Suppressor macrophage treated with lipopolysaccharide for 4 hours (primary cell): ENCODE data around the gene BHLHE41.

Source experiments
- DNase-seq: peaks from one replicate; pipeline ENCODE4 v3.0.0-alpha.2; 2020

The BHLHE41 gene

DNA sequence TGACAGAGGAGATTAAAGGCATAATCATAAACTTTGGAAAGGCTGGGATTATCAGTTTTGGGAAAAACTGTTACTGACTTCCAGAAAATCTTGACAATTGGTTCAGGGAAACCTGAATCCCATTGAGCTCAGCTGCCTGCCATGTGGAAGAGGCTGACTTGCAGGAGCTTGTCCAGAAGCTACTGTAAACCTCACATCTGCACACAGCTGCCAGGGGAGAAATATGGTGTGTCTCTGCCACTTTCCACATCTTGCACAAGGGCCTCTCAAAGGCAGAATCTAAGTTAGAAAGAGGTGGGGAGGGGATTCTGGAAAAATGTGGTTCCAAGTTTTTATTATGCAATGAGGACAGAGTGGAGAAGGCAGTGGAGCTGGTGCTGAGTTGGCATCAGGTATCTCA is 8.7 kb upstream of the BHLHE41 start:
- DNase-seq: no peak

DNA sequence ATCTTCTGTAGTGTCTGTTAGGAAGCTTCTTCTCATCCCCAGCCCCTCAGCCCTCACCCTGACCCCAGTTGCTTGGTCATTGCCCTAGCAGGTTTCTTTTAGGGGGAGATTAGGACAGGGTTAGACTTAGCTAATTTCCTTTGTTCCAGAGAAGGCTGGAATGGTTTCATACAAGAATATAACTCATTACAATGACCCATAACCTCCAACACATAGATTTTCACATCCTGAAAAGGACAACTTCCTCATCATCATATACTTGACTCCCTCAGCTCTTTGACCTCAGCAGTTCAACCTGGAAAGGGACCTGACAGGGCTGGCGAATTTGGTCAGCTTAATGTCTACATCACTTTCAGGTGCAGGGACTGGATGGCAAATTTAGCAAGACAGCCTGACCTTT is 8.0 kb upstream of the BHLHE41 start:
- peak; percentile 31 for DNase-seq

DNA sequence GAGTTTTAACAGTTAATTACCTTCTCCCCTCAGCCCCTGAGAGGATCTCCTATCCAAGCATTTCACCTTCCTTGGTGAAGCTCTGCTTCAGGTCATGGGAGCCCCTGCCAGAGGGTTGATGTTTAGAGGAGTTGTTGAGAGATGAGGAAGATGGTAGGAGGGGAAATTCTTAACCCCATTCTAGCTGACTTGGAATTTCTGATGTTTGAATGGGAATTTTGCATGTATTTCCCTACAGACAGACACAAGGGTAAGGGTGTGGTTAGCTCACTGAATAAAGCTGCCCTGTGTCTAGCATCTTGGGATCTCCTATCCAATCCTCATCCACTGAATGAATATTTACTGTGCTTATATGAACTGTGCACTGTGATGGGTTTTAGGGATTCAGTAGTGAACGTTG is 7.1 kb upstream of the BHLHE41 start:
- DNase-seq: no peak

DNA sequence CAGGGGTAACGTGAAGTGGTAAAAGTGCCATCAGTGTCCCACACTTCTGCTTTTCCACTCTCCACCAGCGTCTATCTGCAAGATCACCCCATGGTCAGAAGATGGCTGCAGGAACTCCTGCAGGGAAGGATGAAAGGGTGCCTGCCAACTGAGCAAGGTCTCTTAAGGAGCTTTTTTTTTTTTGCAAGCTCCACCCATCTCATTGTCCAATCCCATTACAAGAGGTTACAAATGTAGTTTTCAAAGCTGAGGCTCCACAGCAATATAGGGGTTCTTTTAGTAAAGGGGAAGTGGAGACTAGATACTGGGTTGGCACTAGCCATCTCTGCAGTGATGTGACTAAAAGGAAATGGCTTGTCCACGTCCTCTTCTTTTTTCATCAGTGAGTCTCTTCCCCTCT is 5.9 kb upstream of the BHLHE41 start:
- peak; percentile 37 for DNase-seq

DNA sequence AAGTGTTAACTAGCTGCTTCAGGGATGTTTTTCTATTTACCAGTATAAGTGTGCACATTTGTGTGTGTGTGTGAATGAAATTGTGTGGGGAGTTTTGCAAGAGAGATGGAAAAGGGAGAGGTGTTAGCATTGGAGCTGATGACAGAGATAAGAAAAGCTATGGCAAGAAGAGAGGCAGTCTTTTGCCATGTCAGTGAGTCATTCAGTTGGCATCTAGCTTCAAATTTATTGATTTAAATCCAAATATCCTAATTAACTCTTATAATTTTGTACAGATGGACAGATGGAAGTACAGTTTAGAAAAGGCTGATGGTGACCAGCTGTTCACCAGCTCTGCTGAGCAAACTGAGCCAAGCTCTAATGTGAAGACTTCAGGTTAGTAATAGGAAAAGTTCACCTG is 3.3 kb upstream of the BHLHE41 start:
- DNase-seq: no peak

DNA sequence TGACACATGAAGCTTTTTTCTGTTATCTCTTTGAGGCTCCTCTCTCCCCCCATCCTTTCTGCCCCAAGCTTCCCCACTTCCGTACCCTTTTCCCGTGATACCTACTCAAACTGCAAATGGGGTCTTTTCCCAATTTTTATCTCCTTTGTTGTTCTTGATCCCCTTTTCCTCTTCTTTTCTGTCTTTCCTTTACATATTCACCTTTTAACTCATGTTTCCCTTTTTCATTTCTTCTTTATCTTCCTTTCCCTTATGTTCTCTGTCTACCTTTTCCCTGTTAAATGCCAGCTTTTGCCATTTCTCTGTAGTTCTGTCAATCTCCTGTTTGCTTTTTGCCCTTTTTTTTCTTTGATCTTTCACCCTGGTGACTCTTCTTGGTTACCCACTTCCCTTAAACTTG is 2.6 kb upstream of the BHLHE41 start:
- no peak for DNase-seq

DNA sequence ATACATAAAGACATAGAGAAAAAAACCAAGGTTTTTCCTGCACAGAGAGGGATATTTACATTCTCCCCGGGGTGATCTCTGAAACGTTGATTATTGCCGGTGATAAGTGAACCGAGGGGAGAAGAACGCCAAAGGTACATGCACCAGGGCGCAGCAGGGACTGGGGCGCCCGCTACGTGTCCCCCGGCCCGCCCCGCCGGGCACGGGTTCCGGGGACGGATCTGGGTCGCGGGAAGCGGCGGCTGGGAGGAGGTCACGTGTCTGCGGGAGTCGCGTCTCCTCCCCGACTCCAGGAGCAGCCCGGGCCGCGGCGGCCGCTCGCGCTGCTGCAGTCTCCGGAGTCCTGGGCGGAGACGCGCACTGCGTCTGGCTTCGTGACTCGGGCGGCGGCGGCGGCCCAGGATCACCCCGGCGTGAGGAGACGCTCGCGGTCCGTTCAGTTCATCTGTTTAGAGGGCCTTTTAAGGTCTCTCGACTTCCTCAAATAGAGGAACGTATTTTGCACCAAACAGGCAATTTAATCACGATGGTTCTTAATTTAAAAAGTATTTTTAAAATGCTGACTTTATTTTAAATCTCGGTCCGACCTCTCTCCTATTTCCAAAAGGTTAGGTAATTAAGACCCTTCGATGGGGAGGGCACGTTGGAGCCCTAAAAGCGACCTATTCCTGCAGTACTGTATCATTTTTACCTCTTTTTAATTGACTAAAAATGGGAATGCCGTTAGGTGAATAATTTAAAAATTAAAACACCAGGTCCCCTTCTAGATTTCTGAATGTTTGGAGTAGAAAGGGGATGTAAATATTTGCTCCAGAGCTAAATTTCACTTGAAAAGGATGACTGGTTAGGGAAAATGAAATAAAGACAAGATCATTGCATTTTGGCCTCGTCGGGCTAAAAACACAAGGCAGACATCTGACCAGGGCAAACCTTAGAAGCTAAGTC is 1.8 kb upstream of the BHLHE41 start:
- DNase-seq: peak; percentile 79

DNA sequence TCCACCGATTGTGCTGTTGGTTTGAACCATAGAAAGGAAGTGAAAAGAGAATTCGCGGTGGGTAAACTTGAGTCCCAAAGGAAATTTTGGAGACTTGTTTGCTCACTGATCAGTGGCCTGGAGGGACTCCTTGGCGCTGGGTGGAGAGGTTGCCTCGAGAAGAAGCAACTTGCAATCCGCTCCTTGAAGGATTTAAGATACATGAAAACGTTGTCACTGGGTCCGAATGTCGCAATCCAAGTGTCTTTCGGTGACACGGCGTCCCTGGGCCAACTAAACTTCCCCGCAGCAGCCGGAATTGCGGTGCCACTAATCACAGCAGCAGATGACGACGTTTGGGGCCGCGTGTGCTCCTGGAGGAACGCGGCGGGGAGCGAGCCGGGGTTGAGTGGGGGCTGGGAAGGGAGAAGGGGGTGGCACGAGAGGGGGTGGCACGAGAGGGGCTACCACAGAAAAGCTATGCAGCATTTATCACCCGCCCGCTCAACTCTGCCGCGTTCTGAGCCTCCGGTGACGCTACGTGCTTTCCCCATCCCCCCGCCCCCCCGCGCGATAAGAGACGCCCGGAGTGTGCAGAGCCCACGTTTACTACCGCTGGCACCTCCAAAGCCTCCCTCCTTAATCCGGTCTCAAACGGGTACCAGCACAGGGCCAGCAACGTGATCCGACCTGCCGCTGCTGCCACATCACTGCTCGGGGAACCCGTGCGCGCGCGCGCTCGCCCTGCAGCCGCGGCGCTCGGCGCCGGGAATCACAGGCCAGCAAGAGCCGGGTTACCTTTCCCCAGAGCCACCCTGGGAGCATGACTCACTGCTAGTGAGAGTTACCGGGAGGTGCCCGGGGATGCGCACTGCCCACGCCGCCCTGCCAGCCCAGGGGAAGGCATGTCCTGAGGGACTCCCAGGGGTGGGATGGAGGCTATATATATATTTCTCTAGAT is 833 bp upstream of the BHLHE41 start:
- DNase-seq: peak; percentile 63

DNA sequence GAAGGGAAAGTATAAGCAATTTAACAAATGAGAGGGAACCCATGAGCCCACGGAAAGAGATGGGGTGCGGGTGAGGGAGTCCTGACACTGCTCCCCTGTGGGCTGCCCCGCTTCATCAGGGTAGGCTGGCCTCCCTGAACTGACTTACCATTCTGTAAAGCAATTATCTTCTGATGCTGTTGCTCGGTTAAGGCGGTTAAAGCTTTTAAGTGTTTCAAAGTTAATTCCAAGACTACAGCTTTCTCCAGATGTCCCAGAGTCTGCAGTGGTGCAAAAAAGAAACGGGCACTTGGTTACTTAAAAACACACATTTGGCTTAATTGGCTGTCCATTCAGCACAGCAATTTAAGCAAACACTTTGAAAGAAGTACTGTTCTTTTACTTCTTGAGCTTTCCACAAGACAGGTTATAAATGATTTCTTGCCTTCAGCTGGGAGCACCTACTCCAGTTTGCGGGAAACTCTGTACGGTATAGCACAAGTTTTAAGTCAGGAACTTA is 1.3 kb downstream of the BHLHE41 start:
- no peak for DNase-seq

DNA sequence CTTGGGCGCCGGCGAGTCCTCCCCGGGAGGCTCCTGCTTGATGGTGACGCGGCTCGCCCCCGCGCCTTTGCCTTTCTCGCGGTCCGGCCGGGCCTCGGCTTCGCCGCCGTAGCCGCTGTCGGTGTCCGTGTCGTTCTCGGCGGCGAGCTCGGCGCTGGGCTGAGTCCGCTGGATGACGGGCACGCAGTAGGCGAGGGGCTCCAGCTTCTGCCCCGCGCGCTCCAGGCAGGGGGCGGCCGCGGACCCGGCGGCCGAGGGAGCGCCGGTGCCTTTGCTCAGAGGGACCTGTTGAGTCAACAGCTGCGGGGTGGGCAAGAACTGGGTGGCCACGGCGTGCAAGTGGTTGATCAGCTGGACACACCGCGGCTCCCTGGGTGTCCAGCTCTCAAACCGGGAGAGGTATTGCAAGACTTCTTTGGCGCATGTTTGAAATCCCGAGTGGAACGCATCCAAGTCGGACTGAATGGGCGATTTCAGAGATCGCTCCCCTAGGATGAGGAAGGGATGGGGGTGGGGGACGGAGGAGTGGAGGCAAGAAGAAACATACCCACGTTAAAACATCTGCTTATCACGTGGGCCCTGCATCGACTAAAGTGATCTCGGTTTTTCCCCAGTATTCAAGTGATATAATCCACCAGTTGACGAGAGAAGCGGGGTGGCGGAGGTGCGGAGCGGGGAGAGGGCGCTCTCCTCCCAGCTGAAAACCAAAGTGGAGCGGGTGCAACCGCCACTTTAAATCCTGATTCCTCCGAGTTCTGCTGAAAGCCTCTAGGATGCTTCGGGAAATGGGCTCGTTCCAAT is 2.0 kb downstream of the BHLHE41 start:
- DNase-seq: peak; percentile 63

DNA sequence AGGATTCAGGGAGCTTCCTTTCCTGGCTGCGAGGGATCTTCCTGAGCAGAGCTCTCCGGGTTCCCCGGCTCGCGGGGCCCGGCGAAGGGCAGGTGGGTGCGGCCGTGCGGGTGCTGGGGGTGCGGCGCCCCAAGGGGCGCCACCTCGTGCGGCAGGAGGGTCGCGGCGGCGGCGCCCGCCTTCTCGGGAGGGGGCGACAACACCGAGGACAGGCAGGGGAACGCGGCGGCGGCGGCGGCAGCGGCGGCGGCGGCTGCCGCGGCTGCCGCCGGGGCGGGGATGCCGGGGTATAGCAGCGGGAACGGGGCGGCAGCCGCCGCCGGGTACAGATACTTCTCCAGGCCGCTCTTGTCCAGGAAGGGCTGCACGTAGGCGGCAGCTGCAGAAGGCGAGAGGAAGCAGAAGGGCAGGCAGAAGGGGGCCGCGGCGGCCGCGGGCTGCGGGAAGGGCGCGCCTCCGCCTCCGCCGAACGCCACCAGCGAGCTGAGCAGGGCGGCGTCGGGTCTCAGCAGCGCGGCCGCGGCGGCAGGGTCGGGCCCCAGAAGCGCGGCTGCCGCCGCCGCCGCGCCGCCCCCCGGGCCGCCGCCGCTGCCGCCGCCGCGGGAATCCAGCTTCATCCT is 2.7 kb downstream of the BHLHE41 start:
- peak; percentile 57 for DNase-seq

DNA sequence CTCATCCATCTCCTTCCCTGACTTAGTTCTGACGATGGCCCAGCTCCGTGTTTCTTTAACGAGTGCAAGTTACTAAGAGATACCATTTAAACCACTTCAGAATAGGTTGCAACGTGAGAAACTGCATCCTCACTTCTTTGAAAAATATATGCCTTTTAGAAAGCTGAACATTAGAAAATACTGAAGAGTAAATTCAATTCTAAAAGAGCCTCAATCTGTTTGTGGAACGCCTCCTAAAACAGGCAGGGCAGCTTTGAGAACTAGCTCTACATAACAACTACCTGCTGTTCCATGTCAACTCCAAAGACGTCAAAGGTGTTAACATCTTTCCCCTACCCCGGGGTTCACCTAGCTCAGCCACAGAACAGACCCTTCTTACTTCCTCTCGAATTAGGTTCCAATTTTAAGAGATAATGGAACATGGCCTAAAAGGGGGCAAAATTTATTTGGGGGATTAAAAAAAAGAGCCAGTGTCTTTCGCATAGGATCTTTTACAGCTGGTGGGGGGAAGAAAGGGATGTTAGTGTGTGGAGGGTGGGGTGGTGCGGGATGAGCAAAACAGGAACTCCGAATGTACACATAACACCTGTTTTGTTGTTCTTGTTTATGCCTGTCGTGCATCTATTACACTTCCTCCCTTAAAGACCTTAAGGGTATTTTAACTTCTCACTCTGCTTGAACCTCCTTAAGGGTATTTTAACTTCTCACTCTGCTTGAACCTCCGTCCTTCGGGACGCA is 3.3 kb downstream of the BHLHE41 start:
- no peak for DNase-seq

DNA sequence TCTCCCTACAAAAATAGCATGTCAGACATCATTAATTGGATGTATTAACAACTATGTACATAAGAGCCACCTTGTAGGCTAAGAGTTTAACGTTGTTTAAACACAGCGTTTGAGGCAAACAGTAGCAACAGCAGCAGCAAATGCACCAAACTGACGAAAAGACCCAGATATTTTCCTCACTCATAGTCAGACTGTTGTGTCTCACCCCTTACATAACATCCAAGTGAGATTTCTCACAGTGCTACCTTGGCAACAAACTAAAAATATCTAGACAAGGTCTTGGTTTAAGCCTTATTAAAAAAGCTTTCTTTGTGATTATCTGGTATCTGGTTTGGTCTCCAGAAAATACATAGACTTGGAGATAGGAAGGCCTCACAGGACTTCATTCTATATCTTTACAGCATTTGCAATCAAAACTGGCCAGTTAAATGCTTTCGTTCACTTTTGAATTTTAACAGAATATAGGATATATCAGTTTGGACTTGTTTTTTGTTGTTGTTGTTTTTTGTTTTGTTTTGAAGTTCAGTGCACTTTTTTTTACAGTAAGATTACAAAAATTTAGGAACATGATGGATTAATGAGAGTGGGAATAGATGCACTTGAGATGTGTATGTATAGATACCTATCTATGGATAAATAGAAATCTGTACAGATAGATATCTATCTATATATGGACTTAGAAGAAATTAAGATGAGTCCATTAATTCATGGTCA is 4.1 kb downstream of the BHLHE41 start:
- no peak for DNase-seq

DNA sequence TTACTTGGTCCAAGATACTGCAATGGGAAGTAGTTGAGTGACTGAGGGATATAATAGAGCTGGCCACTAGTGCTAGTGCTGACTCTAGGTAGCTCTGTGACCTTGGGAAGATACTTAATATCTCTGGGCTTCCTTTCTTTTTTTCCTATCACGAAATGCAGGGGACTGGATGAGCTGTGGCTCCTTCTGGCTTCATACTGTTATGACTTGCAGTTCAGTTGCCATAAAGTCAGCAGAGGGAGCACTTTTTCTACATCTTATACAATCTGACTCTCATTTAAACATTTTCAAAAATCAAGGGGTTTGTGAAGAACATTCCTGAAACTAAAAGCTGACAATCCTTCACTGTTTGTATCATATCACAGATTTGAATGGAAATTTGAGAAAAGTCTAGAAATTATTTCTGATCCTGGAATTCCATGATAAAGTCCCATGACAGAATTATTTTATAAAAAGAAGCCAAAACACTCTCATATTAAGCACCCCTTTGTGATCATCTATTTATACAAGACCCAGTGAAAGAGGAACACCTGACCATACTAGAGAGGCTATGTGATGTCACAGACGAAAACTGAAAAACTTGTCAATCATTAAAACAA is 5.3 kb downstream of the BHLHE41 start:
- DNase-seq: peak; percentile 61

DNA sequence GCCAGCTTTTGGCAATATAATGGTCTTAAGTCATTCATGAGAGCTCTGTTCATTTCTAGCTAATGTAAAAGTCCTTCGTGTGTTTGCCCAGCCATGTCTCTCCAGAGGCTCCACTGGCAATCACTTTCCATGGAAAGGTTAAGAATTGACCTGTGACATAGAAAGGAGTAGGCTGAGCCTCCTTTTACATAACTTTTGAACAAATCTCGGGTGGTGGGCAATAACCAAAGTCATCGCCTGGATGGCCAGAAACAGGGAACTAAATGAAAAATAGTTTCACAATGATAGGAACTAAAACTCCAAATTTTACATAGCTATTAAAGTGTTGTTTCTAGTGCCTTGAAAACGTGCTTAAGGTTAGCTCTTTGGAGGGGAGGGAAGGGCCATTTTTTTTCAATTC is 6.5 kb downstream of the BHLHE41 start:
- peak; percentile 73 for DNase-seq

DNA sequence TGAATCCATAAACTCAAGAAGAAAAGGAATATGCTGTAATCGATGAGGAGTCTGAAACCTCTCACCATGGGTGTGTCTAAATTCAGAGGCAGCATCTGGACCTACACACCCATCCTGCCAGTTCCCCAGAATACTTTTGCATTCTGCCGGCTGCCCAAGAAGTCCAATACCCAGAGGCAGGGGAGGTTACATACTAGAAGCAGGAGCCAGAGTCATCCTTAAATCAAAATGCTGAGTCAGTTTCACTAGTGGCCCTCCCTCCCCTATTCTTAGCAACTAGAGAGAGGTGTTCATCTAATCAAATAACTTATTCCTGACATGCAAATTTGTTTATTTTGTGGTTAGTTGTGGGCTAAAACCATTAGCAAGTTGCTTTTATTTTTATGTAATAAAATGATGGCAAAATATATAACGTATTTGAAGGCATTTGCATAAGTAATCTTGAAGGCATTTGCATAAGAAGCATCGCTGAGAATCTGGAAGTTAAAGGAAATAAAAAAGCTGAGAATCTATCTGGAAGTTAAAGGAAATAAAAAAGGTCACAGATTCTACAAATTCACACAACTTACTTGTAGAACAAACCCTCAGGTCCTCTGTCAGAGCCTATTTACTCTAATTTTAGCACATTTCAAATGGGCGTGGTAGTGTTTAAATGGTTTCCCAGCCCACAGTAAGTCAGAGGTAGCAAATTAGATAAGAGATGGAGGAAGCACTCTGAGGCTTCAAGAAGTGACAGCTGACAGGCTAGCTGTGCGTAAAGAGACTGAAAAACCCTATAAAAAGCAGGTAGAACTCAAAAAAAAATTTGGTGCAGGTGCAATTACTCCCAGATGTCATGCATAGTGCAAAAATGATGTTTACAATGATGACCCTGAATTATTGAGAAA is 7.8 kb downstream of the BHLHE41 start:
- no peak for DNase-seq

DNA sequence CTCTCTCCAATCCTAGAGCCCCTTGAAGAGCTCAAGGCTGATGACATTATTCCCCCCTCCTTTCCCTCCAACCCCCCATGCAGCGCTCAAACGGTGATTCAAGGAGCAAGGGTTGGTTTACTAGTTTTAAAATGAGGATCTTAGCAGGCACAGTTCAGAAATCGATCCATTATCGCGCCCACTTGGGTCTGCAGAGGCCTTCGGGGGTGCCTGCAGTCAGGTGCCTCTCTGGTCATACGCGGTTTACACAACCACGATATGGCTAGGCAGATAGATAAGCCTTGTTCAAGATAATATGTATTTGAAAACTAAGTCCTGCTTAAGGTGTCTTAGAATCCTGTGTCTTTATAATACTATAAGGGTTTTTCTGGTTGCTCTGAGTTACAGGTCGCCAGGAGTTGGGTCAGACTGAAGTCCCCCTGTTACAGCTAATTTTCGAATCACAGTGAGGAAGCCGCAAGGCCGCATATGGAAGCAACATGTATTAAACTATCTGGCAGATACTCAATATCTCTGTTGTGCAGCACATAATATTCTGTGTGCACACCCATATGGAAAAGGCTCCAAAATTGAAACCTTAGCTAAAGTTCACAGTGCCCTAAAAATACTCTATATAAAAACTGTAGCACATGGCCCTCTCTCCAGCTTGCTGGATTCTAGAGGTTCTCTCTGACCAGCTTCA is 10.0 kb downstream of the BHLHE41 start:
- no peak for DNase-seq

DNA sequence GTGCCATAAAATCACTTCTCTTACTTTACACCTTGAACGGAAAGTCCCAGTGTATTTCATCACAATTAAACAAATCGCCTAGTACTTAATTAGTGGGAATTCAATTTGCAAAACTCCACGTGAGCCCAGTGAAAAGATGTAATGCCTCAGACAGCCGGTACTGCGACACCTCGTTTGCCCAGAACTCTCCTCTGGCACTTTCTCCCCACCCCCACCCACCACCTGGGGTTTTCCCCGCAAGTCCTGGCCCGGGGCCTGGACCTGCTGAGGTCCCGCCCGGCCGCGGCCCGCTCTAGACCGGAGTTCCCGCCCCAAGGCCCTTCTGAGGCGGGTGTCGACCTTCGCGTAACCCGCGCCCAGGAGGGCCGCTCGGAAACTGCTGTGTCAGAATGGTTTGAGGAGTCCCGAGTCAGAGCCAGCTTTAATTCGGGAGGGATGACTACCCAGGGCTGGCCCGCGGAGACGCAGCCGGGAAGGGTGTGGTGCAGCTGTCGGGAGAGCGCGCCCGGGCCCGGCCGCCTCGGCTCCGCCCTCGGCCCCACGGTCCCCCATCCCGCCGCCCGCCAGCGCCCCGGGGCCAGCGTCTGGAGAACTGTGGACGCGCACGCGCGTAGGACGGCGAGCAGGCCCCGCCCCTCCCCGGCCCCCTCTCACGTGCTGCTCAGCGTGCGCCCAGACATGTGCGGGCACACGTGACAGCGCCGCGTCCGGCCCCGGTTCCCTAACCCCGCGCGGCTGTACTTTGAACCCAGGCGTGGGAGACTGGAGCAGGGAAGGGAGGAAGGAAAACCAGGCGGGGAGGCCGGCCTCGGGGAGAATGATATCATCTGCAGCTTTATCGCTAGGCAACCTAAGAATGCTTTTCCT is 10.8 kb downstream of the BHLHE41 start:
- peak; percentile 96 for DNase-seq
